Peyer's patch (tissue), 4 donors: Measurements from ENCODE around the gene P2RX7.

Experiments used
- POLR2A ChIP-seq, 2 donors: fragments of 450-650 bp; IDR thresholded peaks; one replicate each; pipeline ENCODE4 v1.5.1; 2017; ENCODE audit warnings: antibody characterized with exemption in 2 of 2, mild to moderate bottlenecking in 2 of 2, moderate library complexity in 2 of 2
- TF ChIP-seq, protein P1 (sequence below), 6 experiments: fragments of 450-650 bp in 4 of 6; fragments of 200-600 bp in 2 of 6; sonication (generic) in 1 of 6; IDR thresholded peaks; one replicate each; pipeline ENCODE4 v1.5.1; 2017 to 2019; ENCODE audit warnings: antibody characterized with exemption in 6 of 6, mild to moderate bottlenecking in 3 of 6, moderate library complexity in 1 of 6

DNA sequence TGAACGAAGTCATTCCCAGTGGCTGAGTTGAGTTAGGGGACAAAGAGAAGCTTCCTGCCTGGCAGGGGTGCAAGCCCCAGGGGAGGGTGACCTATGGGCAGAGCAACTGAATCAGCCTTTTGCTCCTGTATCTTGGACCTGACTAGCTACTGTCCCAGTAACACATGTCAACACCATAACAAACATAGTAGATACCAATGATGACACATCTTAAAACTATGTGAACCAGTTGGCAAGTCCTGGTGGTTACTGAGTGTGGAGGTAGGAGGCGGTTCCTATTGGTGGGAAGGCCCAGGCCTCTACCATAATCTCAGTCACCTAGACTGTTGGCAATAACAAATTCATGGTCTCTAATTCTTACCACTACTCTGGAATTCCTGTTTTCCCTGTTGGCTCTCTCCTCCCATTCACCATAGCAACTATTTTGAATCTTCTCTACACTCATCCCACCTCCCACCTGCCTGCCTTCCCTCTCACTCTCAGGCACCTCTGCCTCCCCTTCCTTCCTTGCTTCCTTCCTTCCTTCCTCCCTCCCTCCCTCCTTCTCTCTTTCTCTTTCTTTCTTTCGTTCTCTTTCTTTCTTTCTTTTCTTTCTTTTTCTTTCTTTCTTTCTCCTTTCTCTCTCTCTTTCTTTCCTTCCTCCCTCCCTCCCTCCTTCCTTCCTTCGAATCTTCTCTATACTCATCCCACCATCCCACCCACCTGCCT, 8.1 kb upstream of the P2RX7 start:
- no peak for TF ChIP-seq POLR2A (IDR thresholded peaks at IDR 0.05)
- TF ChIP-seq, protein P1, sequence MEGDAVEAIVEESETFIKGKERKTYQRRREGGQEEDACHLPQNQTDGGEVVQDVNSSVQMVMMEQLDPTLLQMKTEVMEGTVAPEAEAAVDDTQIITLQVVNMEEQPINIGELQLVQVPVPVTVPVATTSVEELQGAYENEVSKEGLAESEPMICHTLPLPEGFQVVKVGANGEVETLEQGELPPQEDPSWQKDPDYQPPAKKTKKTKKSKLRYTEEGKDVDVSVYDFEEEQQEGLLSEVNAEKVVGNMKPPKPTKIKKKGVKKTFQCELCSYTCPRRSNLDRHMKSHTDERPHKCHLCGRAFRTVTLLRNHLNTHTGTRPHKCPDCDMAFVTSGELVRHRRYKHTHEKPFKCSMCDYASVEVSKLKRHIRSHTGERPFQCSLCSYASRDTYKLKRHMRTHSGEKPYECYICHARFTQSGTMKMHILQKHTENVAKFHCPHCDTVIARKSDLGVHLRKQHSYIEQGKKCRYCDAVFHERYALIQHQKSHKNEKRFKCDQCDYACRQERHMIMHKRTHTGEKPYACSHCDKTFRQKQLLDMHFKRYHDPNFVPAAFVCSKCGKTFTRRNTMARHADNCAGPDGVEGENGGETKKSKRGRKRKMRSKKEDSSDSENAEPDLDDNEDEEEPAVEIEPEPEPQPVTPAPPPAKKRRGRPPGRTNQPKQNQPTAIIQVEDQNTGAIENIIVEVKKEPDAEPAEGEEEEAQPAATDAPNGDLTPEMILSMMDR (IDR thresholded peaks at IDR 0.05): no peak
